GM19463 (cell line): ENCODE data around the gene POLR2J2.
A peak's percentile ranks its signal among the peaks of the same experiment; 100 is the strongest.
"Not testable (repeated sequence)": the region's sequence is repeated elsewhere in the genome, so short reads cannot be mapped to it uniquely, and the experiment has no call there.

Experiments
- ATAC-seq: cut with Tn5 transposase; IDR thresholded peaks from one replicate; pipeline ENCODE4 v1.9.1; 2021; ENCODE audit warnings: mild to moderate bottlenecking, moderate library complexity; ENCODE audit not compliant: unreplicated experiment

POLR2J2 gene

DNA sequence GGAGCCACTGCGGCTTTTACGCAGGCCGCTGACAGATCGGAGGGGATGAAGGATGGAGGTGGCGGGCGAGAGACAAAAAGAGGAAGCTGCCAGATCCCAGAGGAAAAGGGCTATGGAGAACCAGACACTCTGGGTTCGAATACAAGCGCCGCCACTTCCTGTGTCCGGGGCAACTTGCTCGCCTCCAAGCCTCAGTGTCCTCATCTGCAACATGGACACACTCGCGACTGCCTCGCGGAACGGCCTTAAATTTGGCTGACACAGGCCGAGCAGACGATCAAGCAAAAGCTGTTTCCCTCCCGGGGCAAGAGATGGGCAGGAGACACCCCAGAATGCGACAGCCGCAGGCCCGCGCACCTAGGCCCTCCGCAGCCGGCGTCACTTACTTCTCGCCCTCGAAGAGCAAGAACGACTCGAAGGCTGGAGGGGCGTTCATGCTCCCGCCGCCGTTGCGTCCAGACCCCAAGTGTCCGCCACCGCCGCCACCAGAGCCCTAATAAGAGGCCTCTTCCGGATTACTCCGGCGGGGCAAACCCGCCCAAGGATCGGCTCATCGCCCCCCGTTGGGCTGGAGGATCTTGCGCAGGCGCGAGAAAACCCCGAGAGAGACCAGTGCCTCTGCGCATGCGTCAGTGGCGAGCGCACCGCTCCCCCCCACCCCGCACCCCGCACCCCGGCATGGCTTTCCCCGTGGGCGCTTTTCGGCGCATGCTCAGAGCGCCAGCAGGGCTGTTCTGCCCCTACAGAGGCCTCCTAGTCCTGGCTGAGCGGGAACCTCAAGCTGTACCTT, at the start of gene POLR2J2:
TSS of gene POLR2J2 (minus strand) at position 498 of the 790 bp plus-strand sequence. CDS start at position 436, 62 bp downstream.
- peak; percentile 81 for ATAC-seq

GRCh38 chr7:102718491-102718890, 47.0 kb upstream of the POLR2J2 start:
- not testable (repeated sequence) for ATAC-seq

DNA sequence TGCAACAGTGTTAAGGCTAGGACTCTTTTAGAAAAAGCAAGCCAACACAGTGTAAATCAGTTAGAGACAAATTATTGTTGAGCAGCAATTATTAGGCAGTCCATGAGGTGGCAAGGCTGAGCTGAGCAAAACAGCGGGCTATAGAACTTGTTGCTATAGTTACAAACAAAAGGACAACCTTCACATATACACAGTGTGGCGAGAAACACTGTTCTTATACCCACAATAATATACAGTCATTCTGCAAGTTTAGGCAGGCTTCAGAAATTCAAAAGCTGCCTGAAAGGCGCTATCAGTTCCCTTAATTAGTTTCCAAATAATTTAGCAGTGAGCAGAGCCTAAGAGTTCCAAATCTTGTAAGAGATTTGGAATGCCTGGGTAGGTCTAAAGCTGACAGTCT, 44.3 kb upstream of the POLR2J2 start:
- peak; percentile 33 for ATAC-seq

DNA sequence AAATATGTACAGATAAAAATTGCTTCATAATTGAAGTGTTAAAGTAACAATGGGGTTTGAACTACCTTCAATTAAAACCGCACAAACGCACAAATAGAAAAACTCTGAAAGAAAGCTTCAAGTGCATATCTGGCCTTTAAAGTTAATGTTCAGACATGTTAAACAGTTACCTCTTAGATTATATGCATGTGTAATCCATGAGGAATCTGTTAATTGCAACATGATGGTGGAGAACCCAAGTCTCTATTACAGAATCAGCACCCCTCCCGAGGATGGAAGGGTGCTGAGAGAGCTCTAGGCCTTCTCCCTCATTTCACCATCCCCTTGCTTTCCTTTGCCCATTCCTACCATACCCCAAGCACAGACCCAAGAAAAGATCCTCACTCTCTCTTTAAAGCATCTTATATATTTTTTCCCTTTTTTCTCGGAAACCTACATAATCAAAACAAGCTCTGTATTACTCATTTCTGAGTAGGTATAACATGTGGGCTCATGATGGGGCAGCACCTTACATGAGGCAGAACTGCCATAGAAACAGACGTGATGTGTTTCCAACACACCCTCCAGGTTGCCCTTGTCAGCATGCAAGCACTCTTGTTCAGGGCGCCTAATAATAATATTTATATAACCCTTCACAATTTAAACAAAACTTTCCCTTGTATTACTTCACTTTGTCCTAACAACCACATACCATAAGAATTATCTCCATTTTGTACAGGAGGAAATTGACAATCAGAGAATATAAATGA, 43.5 kb upstream of the POLR2J2 start:
- ATAC-seq = not testable (repeated sequence)

DNA sequence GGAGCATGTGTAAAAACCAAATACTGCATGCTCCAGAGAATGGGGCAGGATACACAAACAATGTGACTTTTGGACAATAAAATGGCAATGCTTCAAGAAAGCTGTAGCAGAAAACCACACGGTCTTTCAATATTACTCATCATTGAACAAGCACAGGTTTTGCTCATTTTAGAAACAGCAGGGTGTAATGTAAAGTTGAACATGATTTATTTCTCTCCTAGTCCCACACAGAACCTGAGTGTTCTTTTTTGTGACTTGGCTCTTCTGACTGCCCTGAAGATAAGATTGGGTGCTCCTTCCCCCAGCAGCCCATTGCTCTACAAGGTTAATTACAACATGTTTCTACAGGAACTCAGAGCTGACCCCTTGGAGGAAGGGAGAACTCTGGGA, 42.2 kb upstream of the POLR2J2 start:
- peak; percentile 70 for ATAC-seq

- ATAC-seq = peak; percentile 73
These were observed 41.7 kb upstream of the POLR2J2 start for GRCh38 chr7:102713011-102713690.

DNA sequence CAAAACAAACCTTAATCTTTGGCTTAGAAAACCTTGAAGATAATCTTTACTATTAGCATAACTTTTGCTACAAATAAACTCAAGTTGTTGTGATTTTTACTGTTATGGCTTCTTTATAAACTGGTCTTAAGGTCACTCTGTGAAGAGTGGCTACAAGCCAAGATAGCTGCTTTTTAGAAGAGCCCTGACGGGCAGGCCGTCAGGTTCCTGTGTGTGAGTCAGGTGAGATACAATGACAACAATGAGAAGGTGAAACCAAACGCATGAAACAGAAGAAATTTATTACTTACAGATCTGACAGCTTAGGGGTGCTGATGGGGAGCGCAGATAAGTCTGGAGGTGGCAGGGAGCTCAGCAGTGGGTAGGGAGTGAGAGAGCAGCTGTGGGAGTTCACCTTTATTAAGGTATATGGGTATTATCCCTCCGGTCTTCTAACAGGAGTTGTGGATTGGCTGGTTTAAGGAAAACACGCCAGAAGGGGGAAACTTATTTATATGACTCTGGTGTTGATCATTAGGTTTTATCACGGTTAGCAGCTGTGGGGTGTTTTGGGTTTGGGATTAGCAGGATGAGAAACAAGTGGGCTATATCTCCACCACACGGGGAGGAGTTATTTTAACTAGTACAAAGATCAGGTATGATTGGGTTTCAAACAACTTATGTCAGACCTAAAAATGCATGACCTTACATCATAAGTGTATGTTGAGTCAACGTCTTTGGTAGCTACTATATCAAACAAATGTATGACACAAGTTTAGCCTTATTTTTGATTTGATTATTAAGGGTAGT, 27.7 kb upstream of the POLR2J2 start:
- not testable (repeated sequence) for ATAC-seq

DNA sequence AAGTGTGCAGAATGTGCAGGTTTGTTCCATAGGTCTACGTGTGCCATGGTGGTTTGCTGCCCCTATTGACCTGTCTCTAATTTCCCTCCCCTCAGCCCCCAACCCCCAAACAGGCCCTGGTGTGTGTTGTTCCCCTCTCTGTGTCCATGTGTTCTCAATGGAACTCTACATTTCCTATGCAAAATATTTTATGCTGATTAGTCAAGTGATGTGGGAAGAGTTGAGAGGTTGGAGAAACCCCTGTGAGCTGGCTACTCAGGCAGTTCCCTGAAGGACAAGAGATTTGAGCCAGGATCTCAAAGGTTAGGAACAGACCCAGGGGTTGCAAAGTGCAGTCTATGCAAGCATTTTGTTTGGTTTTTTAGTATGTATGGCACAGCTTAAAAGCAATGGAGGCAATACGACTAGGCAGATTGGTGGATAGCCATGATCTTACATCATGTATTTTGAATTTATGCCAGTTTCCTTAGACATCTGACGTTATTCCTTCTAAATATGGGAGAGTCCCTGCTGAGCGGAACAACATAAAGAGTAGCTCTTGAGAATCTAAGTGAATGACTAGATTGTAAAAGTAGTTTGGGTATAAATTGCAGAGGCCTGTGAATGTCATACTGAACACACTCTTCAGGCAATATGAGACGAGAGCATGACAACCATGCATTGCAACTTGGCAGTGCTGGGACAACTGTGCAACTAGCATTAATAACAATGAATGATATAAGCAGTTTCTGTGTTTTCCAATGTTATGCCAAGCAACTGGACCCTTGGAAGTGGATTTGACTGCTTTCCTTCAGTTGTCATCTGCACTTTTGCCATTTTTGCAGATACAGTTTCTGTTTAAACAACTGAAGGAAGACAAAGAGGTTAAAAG, 26.4 kb upstream of the POLR2J2 start:
- not testable (repeated sequence) for ATAC-seq

GRCh38 chr7:102696009-102696408, 24.5 kb upstream of the POLR2J2 start:
- ATAC-seq = not testable (repeated sequence)

DNA sequence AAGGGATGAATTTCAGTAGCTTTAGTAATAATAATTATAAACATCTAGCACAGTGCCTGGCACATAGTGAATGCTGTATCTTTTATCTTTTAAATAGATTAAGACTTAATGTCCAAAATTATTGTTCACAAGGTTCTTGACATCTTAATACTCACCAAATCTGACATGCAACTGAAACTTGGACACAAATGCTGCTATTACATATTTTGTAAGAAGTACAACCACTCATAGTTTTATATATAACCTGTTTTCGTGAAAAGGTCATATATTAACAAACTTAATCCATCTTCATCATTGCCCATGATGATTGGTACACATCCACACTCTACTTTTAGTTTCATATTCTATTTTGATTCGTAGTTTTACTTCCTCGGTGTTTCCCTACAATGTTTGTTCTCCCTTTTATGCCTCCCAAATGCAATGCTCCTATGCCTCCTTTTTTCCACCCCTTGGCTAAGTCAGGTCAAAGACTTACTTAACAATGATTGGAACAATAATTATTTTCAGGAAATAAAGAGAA, 23.6 kb upstream of the POLR2J2 start:
- ATAC-seq = peak; percentile 70

DNA sequence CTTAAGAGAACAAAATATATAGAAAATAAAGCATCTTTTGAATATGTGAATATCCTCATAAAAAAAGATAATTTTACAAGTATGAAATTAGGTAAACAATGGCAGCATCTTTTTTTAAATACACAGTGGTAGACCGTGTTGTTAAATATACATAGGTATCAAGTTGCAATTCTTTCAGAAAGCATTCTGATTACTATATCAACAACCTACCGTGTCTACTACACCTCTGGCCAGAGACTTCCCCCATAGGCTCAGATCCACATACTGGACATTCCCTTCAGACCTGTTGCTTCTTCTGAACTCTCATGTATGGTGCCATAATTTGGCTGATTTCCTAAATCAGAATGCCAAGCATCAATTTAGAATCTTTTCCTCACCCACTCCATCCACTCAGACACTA, 22.5 kb upstream of the POLR2J2 start:
- ATAC-seq = not testable (repeated sequence)

GRCh38 chr7:102690602-102691001, 19.1 kb upstream of the POLR2J2 start:
- not testable (repeated sequence) for ATAC-seq

DNA sequence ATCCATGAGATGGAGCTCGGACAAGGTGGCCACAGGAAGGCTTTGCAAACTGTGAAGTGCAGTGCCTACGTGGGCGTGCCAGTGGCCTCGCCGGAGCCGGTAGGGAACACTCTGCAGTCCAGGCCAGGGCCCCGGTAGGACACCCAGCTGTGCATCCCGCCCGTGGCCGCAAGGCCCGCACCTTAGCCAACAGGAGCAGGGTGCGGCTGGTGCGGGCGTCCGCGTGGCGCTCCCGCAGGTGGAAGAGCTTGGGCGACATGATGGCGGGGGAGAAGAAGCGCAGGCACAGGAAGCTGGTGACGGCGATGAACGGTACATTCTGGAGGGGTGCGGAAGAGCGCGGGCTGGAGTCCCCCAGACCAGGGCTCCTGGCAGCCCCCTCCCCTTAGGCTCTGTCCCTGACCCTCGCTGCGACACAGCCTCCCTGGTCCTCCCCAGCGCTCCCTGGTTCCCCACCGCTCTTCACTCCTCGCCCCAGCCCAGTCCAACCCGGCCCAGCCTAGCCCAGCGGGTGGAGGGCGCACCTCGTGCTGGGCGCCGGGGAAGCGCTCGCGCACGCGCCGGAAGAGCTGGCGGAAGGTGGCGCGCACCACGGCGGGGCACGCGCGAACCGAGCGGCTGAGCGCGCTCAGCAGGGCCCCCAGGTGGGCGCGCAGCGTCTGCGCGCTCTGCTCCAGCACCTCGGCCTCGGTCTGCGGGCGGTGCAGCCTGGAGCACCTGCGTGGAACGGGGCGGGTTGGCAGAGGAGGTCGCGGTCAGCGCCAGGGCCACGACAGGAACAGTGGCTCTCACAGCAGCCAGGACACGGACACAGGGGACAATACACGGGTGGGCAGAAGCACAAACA, 18.2 kb upstream of the POLR2J2 start:
- peak; percentile 67 for ATAC-seq

- peak; percentile 72 for ATAC-seq
These were observed 17.0 kb upstream of the POLR2J2 start for GRCh38 chr7:102688299-102689036.

DNA sequence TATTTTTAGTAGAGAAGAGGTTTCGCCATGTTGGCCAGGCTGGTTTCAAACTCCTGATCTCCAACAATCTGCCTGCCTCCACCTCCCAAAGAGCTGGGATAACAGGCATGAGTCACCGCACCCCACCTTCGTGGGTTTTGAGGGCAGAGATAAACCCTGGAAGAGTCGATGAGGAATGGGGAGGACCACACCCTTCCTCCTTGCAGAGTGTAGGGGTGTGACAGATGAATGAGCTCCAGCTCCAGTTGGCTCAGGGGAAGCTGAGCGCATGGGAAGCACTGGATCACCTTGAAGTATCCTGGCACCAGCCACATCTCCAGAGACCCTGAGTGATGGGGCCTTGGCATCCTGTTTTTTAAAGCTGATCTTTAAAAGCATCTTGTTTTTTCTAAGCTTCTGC, 11.1 kb upstream of the POLR2J2 start:
- ATAC-seq = not testable (repeated sequence)

DNA sequence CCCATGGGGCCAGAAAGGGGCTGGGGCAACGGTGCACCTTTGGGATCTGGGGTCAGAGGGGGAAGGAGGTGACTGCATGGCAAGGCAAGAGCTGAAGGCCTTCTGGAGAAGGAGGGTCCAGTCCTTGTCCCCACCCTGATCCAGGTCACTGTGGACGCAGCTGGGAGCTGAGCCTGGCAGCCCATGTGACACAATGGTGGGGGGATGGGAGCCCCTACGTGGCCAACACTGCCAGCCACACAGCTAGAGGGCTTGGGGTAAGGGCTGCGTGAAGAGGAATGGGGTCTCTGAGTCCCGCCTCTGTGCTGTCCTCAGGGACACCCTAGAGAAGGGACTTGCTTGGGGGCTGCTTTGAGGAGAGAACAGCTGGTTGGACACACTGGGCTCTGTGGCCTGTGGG, 9.3 kb upstream of the POLR2J2 start:
- not testable (repeated sequence) for ATAC-seq

GRCh38 chr7:102675545-102675944, 4.1 kb upstream of the POLR2J2 start:
- ATAC-seq = not testable (repeated sequence)
